Adipose tissue (tissue), 3 donors: Measurements from ENCODE around the gene LMF2. TPM values are rescaled to one million over a fixed set of nuclear protein-coding genes. Genes with fewer than 3 reads are reported as not detected.

Experiments used
- H3K27ac ChIP-seq: one replicate; pipeline ENCODE4 v1.5.1; 2013; ENCODE audit warnings: low read depth, low read length
- WGBS, 3 donors: extraction: QIAGEN DNeasy Blood & Tissue Kit; methylation state at CpG; one replicate each; pipeline ENCODE4 v1.1.7; 2013; 5-methylcytosine and 5-hydroxymethylcytosine counted together
- polyA plus RNA-seq, 3 donors: library from polyadenylated mRNA; stranded (reverse); fragments of 200-250 nt; gene quantifications; one replicate each; pipeline ENCODE4 v1.2.3, GENCODE V29; 2013
- donor health status: healthy with polysubstance abuse.
- donor health status: Bipolar disorder and iron deficiency.
- donor health status: healthy.

The LMF2 gene
- polyA plus RNA-seq: 10 to 100 TPM; 49.6 to 95.8 (median 64.7) TPM

GRCh38 chr22:50507421-50507990, at the start of gene LMF2:
Gene LMF2, minus strand, starts transcription at chr22:50507702. Its CDS starts 27 bp downstream, at chr22:50507675.
- H3K27ac ChIP-seq: no peak within 1 kb of the TSS
- WGBS, 3 donors: 0% methylated on average over 27 to 57 of the region's 62 CpGs

GRCh38 chr22:50556703-50557102, 49.2 kb upstream of the LMF2 start:
- no peak overlapping the region for H3K27ac ChIP-seq
- 74 to 86% (median 85%) methylated on average over 5 of the region's 5 CpGs for WGBS, 3 donors

- H3K27ac ChIP-seq: no peak overlapping the region
- WGBS, 3 donors: 76 to 88% (median 85%) methylated on average over 8 of the region's 8 CpGs
These were observed 45.8 kb upstream of the LMF2 start for GRCh38 chr22:50553310-50553709.

- 92 to 98% (median 95%) methylated on average over 11 of the region's 11 CpGs for WGBS, 3 donors
- H3K27ac ChIP-seq: no peak overlapping the region
These were observed 43.8 kb upstream of the LMF2 start for GRCh38 chr22:50551160-50551752.

GRCh38 chr22:50550395-50550794, 42.9 kb upstream of the LMF2 start:
- WGBS, 3 donors: 87 to 94% (median 93%) methylated on average over 8 of the region's 8 CpGs
- no peak overlapping the region for H3K27ac ChIP-seq

GRCh38 chr22:50548921-50549790, 41.7 kb upstream of the LMF2 start:
- WGBS, 3 donors: 61 to 64% (median 63%) methylated on average over 62 to 68 of the region's 68 CpGs
- no peak overlapping the region for H3K27ac ChIP-seq

- no peak overlapping the region for H3K27ac ChIP-seq
- 11 to 14% (median 12%) methylated on average over 47 to 56 of the region's 56 CpGs for WGBS, 3 donors
These were observed 40.8 kb upstream of the LMF2 start for GRCh38 chr22:50548040-50548920.

- no peak overlapping the region for H3K27ac ChIP-seq
- 27 to 36% (median 36%) methylated on average over 21 to 35 of the region's 35 CpGs for WGBS, 3 donors
These were observed 39.9 kb upstream of the LMF2 start for GRCh38 chr22:50547263-50547985.

- 52 to 65% (median 61%) methylated on average over 40 to 78 of the region's 78 CpGs for whole genome bisulfite sequencing, 3 donors
- no peak overlapping the region for H3K27ac ChIP-seq
These were observed 39.1 kb upstream of the LMF2 start for GRCh38 chr22:50546326-50547262.

GRCh38 chr22:50545522-50546325, 38.2 kb upstream of the LMF2 start, which contains the start of gene KLHDC7B:
Gene KLHDC7B, plus strand, starts transcription at chr22:50545899. Its CDS starts 345 bp downstream, at chr22:50546244.
- WGBS, 3 donors: 62 to 71% (median 64%) methylated on average over 9 to 10 of the region's 10 CpGs
- no peak within 1 kb of the TSS for H3K27ac ChIP-seq

GRCh38 chr22:50544746-50545253, 37.3 kb upstream of the LMF2 start:
- H3K27ac ChIP-seq: no peak overlapping the region
- 61 to 77% (median 72%) methylated on average over 5 of the region's 5 CpGs for WGBS, 3 donors

- H3K27ac ChIP-seq: no peak overlapping the region
- WGBS, 3 donors: 3 to 7% (median 6%) methylated on average over 52 of the region's 52 CpGs
These were observed 36.7 kb upstream of the LMF2 start for GRCh38 chr22:50544078-50544745.

- H3K27ac ChIP-seq: peak overlapping the region; percentile 17
- 58 to 92% (median 67%) methylated on average over 19 of the region's 19 CpGs for WGBS, 3 donors
These were observed 35.0 kb upstream of the LMF2 start for GRCh38 chr22:50542416-50542927.

- WGBS, 3 donors: 43 to 92% (median 51%) methylated on average over 5 of the region's 5 CpGs
- H3K27ac ChIP-seq: peak overlapping the region; percentile 48
These were observed 34.1 kb upstream of the LMF2 start for GRCh38 chr22:50541667-50542026.

GRCh38 chr22:50540381-50540780, 32.9 kb upstream of the LMF2 start:
- 75 to 81% (median 80%) methylated on average over 10 of the region's 10 CpGs for WGBS, 3 donors
- H3K27ac ChIP-seq: no peak overlapping the region
